ENCODE data around the gene PRSS35. TPM values are rescaled to one million over a fixed set of nuclear protein-coding genes. Genes with fewer than 3 reads are reported as not detected.

The PRSS35 gene
- total RNA-seq, 1 experiment from 2014 or later, result not detected

DNA sequence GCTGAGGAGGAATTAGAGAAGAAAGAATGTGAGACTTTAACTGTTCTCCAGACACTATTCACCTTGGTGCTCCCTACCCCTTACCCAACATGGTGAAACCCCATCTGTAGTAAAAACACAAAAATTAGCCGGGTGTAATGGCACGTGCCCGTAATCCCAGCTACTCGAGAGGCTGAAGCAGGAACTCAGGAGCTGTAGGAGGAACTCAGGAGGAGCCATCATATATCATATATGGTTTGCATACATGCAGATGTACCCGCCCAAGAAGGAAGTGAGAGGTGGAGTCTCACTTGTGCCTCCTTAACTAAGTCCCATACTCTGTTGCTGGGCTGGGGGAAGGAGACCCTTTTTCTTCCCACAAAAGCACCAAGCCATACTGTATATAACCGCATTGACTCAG lies 46.0 kb upstream of the PRSS35 start:
- Histone ChIP-seq H3K27me3 (ENCODE audit: insufficient read depth, low read depth) (no peaks in the 10 kb centered on the region), H3K27ac (no peak overlapping the region), H4K20me1 (ENCODE audit: insufficient read depth) (no peaks in the 10 kb centered on the region), H3K9me2 (ENCODE audit: insufficient read depth) (no peaks in the 10 kb centered on the region), H3K4me1 (replicated peaks; ENCODE audit: insufficient read depth) (no peaks in the 10 kb centered on the region), H3K36me3 (ENCODE audit: low read depth) (no peaks in the 10 kb centered on the region), H2AFZ (no peak overlapping the region), H3K79me2 (ENCODE audit: low read depth) (no peaks in the 10 kb centered on the region), H3F3A (ENCODE audit: insufficient read depth, low read depth) (no peaks in the 10 kb centered on the region), H3K4me2 (no peak overlapping the region), H3K9me3 (ENCODE audit: insufficient read depth, low read depth) (no peaks in the 10 kb centered on the region), H3K4me3 (no peak overlapping the region)
- ChIA-PET CTCF (no interaction called here), POLR2A (ENCODE audit: unreplicated experiment) (no interaction called here)
- intact Hi-C loops (cut with micrococcal nuclease; ENCODE audit: unreplicated experiment), result no loop called here
- no peak for DNase-seq
- BruUV-seq (replicated peaks), result no TSS peak
- TF ChIP-seq EZH2 (IDR thresholded peaks at IDR 0.05; ENCODE audit: low read depth), result no peak
- TF ChIP-seq, protein P1, sequence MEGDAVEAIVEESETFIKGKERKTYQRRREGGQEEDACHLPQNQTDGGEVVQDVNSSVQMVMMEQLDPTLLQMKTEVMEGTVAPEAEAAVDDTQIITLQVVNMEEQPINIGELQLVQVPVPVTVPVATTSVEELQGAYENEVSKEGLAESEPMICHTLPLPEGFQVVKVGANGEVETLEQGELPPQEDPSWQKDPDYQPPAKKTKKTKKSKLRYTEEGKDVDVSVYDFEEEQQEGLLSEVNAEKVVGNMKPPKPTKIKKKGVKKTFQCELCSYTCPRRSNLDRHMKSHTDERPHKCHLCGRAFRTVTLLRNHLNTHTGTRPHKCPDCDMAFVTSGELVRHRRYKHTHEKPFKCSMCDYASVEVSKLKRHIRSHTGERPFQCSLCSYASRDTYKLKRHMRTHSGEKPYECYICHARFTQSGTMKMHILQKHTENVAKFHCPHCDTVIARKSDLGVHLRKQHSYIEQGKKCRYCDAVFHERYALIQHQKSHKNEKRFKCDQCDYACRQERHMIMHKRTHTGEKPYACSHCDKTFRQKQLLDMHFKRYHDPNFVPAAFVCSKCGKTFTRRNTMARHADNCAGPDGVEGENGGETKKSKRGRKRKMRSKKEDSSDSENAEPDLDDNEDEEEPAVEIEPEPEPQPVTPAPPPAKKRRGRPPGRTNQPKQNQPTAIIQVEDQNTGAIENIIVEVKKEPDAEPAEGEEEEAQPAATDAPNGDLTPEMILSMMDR (conservative IDR thresholded peaks at IDR 0.05), result no peak

DNA sequence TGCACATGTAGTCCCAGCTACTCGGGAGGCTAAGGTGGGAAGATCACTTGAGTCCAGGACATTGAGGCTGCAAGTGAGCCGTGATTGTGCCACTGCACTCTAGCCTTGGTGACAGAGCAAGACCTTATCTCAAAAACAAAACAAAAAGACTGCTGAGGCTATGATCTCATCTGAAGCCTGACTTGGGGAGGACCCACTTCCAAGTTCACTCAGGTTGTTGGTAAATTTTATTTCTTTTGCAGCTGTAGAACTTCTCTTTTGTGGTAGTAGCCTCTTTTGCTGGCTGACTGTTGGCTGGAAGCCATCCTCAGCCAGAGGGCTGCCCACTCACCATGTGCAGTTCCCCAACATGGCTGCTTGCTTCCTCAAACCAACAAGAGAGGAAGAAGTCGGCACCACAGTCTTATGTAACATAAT lies 44.7 kb upstream of the PRSS35 start:
- Histone ChIP-seq H3K4me3 (no peak overlapping the region), H3K27me3 (ENCODE audit: insufficient read depth, low read depth) (no peaks in the 10 kb centered on the region), H3K9me2 (ENCODE audit: insufficient read depth) (no peaks in the 10 kb centered on the region), H3K4me1 (replicated peaks; ENCODE audit: insufficient read depth) (no peaks in the 10 kb centered on the region), H2AFZ (no peak overlapping the region), H3K4me2 (no peak overlapping the region), H3K27ac (no peak overlapping the region), H4K20me1 (ENCODE audit: insufficient read depth) (no peaks in the 10 kb centered on the region), H3K79me2 (ENCODE audit: low read depth) (no peaks in the 10 kb centered on the region), H3K36me3 (ENCODE audit: low read depth) (no peaks in the 10 kb centered on the region), H3K9me3 (ENCODE audit: insufficient read depth, low read depth) (no peaks in the 10 kb centered on the region), H3F3A (ENCODE audit: insufficient read depth, low read depth) (no peaks in the 10 kb centered on the region)
- BruUV-seq (replicated peaks), result no TSS peak
- POLR2A ChIA-PET (ENCODE audit: unreplicated experiment), result interaction anchor here (0.5 kb wide), 1 partner anchor 16 kb away, joined by 10 read pairs; no protein-coding TSS in a partner anchor
- no peak for DNase-seq
- no peak for TF ChIP-seq EZH2 (IDR thresholded peaks at IDR 0.05; ENCODE audit: low read depth)
- TF ChIP-seq, protein P1 (conservative IDR thresholded peaks at IDR 0.05), result no peak
- CTCF ChIA-PET, result no interaction called here
- intact Hi-C loops (cut with micrococcal nuclease; ENCODE audit: unreplicated experiment), result no loop called here

DNA sequence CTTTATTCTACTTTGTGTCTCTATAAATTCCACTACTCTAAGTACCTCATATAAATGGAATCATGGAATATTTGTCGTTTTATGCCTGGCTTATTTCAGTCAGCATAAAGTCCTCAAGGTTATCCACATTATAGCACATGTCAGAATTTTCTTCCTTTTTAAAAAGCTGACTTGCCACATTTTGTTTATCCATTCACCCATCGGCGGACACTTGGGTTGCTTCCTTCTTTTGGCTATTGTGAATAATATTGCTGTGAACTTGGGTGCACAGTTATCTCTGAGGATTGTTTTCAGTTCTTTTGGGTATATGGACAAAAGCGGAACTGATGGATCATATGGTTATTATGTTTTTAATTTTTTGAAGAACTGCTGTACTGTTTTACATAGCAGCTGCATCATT lies 42.3 kb upstream of the PRSS35 start:
- no peaks in the 10 kb centered on the region for H3K9me3 ChIP-seq (ENCODE audit: insufficient read depth, low read depth)
- H2AFZ ChIP-seq, result no peak overlapping the region
- no peaks in the 10 kb centered on the region for H3K27me3 ChIP-seq (ENCODE audit: insufficient read depth, low read depth)
- H3F3A ChIP-seq (ENCODE audit: insufficient read depth, low read depth), result no peaks in the 10 kb centered on the region
- ChIA-PET POLR2A (ENCODE audit: unreplicated experiment) (no interaction called here), CTCF (no interaction called here)
- H3K36me3 ChIP-seq (ENCODE audit: low read depth), result no peaks in the 10 kb centered on the region
- no peaks in the 10 kb centered on the region for H3K9me2 ChIP-seq (ENCODE audit: insufficient read depth)
- no peak overlapping the region for H3K4me2 ChIP-seq
- DNase-seq, result no peak
- no peak for TF ChIP-seq EZH2 (IDR thresholded peaks at IDR 0.05; ENCODE audit: low read depth)
- TF ChIP-seq, protein P1 (conservative IDR thresholded peaks at IDR 0.05), result no peak
- H3K4me3 ChIP-seq, result no peak overlapping the region
- H3K79me2 ChIP-seq (ENCODE audit: low read depth), result no peaks in the 10 kb centered on the region
- no peaks in the 10 kb centered on the region for H4K20me1 ChIP-seq (ENCODE audit: insufficient read depth)
- BruUV-seq (replicated peaks), result no TSS peak
- intact Hi-C loops (cut with micrococcal nuclease; ENCODE audit: unreplicated experiment), result no loop called here
- no peak overlapping the region for H3K27ac ChIP-seq
- H3K4me1 ChIP-seq (replicated peaks; ENCODE audit: insufficient read depth), result no peaks in the 10 kb centered on the region
